Aorta (tissue), 5 donors: ENCODE results near the gene TAS2R1. TPM values are rescaled to one million over a fixed set of nuclear protein-coding genes. Genes with fewer than 3 reads are reported as not detected.

Experiments
- ATAC-seq: fragments of 200-7000 bp; cut with Tn5 transposase; one replicate; pipeline ENCODE4 v1.9.1; 2022; ENCODE audit warnings: moderate library complexity; ENCODE audit not compliant: low FRiP score
- DNase-seq, 2 donors: peaks; one replicate each; pipeline ENCODE4 v3.0.0-alpha.2; 2020
- H3K27ac ChIP-seq, 2 donors: one replicate each; pipeline ENCODE4 v1.5.1; 2013; ENCODE audit warnings: low read length in 2 of 2, mild to moderate bottlenecking in 2 of 2, moderate library complexity in 2 of 2, control low read depth in 1 of 2, inconsistent platforms in 1 of 2, low read depth in 1 of 2
- H3K27me3 ChIP-seq, 2 donors: one replicate each; pipeline ENCODE4 v1.6.1; 2013; ENCODE audit warnings: control low read depth in 1 of 2, low read length in 1 of 2, mild to moderate bottlenecking in 1 of 2, moderate library complexity in 1 of 2; ENCODE audit not compliant: insufficient read depth in 2 of 2, control insufficient read depth in 1 of 2
- H3K36me3 ChIP-seq, 2 donors: one replicate each; pipeline ENCODE4 v1.6.1; 2013; ENCODE audit warnings: control low read depth in 1 of 2, low read length in 1 of 2, mild to moderate bottlenecking in 1 of 2; ENCODE audit not compliant: insufficient read depth in 2 of 2, control insufficient read depth in 1 of 2
- H3K4me1 ChIP-seq, 2 donors: one replicate each; pipeline ENCODE4 v1.6.1; 2013; ENCODE audit warnings: low read length in 2 of 2, control low read depth in 1 of 2, mild to moderate bottlenecking in 1 of 2, moderate library complexity in 1 of 2; ENCODE audit not compliant: insufficient read depth in 2 of 2, control insufficient read depth in 1 of 2
- H3K4me3 ChIP-seq, 2 donors: one replicate each; pipeline ENCODE4 v1.5.1; 2013; ENCODE audit warnings: low read length in 2 of 2, control low read depth in 1 of 2, mild to moderate bottlenecking in 1 of 2
- H3K9me3 ChIP-seq: one replicate; pipeline ENCODE4 v1.6.1; 2013; ENCODE audit warnings: mild to moderate bottlenecking, low read length; ENCODE audit not compliant: control insufficient read depth
- WGBS, 2 donors: extraction: QIAGEN DNeasy Blood & Tissue Kit; methylation state at CpG; one replicate each; pipeline ENCODE4 v1.1.7; 2013; 5-methylcytosine and 5-hydroxymethylcytosine counted together
- intact Hi-C, 2 donors: fragments of 100-400 bp; cut with DNase I; formaldehyde crosslinking; loops; one replicate each; pipeline versions ENCODE4 v1.14.2 to v1.15.0; 2022
- polyA plus RNA-seq, 2 donors: library from polyadenylated mRNA; stranded (reverse); fragments of 200-250 nt; gene quantifications; one replicate each; pipeline ENCODE4 v1.2.3, GENCODE V29; 2013
- total RNA-seq, 2 donors: library from RNA; stranded (reverse); fragmentation: NEBNext Ultra II Directional; extraction: Animal tissue kit (Norgen Biotek cat#: 25700); gene quantifications; one replicate each; pipeline ENCODE4 v1.2.1, GENCODE V29; 2021
- donor health status: healthy with polysubstance abuse.
- donor health status: Bipolar disorder and iron deficiency.
- donor health status: DM: no; HTN: no; CAD: no.
- donor health status: DM: no; HTN: no; CAD: no.
- donor health status: DM: yes; HTN: yes; CAD: no.

Gene TAS2R1
- total and polyA plus RNA-seq, 4 donors = not detected

- DNase-seq = no peak
- 78 to 87% methylated on average over 6 of the region's 6 CpGs for WGBS, 2 donors
- no peak overlapping the region for H3K27ac ChIP-seq
- no peak overlapping the region for H3K4me3 ChIP-seq
- peaks cover 1% of the 10 kb centered on the region for H3K9me3 ChIP-seq
- H3K4me1 ChIP-seq = no peaks in the 10 kb centered on the region
- H3K27me3 ChIP-seq = peaks cover 0 to 2% of the 10 kb centered on the region in 2 donors
- no peak for ATAC-seq
- no peaks in the 10 kb centered on the region for H3K36me3 ChIP-seq
- intact Hi-C loops = no loop called here
These were observed 41.9 kb downstream of the TAS2R1 start for GRCh38 chr5:9588254-9588653.

DNA sequence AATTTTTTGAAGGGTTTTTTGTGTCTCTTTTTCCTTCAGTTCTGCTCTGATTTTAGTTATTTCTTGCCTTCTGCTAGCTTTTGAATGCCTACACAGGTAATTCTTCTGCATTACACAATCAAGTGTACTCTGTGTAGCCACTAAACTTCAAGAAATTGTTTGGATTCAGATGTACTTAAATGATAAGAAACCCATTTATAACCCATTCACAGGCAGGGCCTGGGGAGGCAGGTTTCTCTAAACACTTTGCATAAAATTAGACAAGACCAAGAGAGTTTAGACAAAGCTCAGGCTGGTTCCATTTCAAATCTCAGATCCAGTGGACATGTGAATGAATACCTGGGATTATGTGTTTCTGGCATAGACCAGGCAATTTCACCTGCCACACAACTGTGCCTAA is 43.0 kb downstream of the TAS2R1 start:
- no peaks in the 10 kb centered on the region for H3K4me1 ChIP-seq
- intact Hi-C loops = no loop called here

GRCh38 chr5:9582406-9582805 is 47.7 kb downstream of the TAS2R1 start:
- H3K4me1 ChIP-seq = no peaks in the 10 kb centered on the region
- H3K9me3 ChIP-seq = peaks cover 2% of the 10 kb centered on the region
- intact Hi-C loops = no loop called here
- no peaks in the 10 kb centered on the region for H3K27me3 ChIP-seq
- H3K36me3 ChIP-seq = no peaks in the 10 kb centered on the region
- 76 to 89% methylated on average over 2 of the region's 2 CpGs for WGBS, 2 donors
- ATAC-seq = no peak
- no peak for DNase-seq
- no peak overlapping the region for H3K4me3 ChIP-seq
- no peak overlapping the region for H3K27ac ChIP-seq

More for the DNA sequence above, 43.0 kb downstream of the TAS2R1 start:
- ATAC-seq (no peak), DNase-seq (no peak)
- Histone ChIP-seq H3K9me3 (peaks cover 1% of the 10 kb centered on the region), H3K36me3 (no peaks in the 10 kb centered on the region), H3K27ac (no peak overlapping the region), H3K4me3 (no peak overlapping the region), H3K27me3 (no peaks in the 10 kb centered on the region)

Other genes with a start within 250 kb of the TAS2R1 start
- gene SEMA5A, start 84.3 kb downstream of the TAS2R1 start, total RNA-seq = 10 to 100 TPM; 14.7 to 21.8 TPM
- gene SEMA5A, start 84.3 kb downstream of the TAS2R1 start, polyA plus RNA-seq = 10 to 100 TPM in 1 of 2 donors, 1 to 10 TPM in 1; 1.8 to 10.8 TPM